CD4-positive, alpha-beta T cell treated with Interferon gamma for 1 hour (primary cell): ENCODE measurements around the gene FKBP7.
"Not testable (repeated sequence)": the region's sequence is repeated elsewhere in the genome, so short reads cannot be mapped to it uniquely, and the experiment has no call there.

Experiments
- DNase-seq: peaks from one replicate; pipeline ENCODE4 v3.0.0-alpha.2; 2020

FKBP7 gene

DNA sequence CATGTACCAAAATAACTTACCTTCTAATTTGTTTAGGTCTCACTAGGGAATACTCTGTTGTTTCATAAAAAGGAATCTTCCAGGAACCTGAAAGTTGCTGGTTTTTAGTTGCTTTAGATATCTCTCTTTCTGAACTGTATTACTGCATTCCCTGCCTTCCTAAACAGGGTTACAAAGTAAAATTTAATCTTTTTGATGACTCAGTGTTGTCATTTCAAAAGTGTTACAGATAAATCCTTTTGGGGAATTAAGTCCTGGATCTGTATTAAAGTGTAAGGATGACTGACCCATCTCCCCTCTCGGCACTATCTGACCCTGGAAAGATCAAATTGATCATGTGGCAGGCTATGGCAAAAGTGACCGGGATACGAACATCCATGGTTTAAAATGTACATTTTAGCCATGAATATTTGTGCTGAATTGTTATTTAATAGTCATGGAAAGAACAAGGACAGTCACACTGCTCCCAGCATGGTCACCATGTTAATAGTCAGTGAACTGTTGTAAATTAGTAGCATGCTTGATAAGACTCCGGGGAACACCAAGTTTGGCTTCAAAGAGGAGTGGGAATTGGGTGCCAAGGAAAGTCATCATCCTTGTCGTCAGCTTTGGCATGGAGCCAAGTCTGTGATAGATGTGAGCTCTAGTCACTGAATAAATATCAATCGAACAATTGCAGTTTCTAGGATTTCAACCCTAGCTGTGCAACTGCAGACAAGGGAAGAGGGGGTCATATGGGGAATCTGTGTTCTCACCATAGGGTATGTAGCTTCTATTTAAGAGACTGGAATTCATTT, 6.0 kb upstream of the FKBP7 start:
- no peak for DNase-seq

DNA sequence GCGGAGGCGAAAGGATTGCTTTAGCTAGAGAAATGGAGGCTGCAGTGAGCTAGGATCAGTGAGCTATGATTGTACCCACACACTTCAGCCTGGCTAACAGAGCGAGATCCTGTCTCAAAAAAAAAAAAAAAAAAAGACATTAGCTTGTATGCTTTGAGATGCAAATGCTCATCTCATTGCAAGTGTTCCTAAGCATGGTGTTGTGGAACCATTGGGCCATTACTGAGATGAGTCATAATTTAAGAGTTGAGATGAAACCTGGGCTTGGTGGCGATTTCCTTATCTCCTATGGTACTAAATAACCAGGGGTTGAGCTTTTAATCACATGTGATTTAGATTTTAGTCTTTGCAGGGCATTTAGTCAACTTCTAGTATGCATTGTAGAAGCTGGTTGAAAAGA, 4.0 kb upstream of the FKBP7 start:
- DNase-seq: no peak

DNA sequence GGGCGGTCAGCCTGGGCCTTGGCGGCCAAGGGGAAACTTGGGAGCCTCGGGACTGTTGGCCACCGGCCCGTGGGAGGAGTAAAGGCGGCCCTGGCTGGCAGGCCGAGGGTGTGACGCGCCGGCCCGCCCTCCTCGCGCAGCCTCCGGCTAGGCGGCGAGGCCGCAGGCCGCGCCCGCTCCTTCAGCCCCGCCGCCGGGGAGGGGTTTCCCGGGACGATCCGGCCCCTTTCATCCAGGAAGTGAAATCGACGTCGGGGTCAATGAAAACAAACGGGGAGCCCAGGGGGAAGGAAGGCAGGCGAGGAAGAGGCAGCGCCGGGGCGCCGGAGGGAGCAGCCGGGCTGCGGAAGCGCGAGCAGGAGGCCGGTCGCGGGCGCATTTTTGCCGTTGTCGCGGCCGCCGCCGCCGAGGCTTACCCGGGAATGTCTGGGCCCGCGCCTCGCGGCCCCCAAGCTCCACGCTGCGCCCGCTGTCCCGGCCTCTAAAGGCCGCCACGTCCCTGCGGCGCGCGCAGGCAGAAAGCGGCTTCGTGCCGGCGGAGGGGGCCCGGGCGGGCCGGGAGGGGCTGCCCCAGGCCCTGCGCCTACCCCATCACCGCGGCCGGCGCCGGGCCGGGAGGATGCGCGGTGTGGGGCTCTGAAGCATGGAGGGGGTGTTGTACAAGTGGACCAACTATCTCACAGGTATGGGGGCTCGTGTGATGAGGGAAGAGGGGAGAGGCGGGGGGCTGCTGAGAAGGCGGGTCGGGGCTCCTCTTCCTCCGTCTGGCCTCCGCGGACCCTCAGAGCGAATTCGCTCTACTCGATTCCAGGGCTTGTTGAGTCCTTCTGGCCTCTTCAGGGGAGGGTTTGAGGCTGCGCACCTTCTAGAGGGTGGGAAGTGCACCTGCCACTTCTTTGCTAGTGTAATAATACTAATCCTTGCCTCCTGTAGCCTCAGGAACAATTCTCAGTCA, 2.1 kb upstream of the FKBP7 start, which contains the start of gene PLEKHA3:
TSS of gene PLEKHA3 (plus strand) at position 231 of the 955 bp plus-strand sequence. CDS start at position 644, 413 bp downstream.
- peak; percentile 80 for DNase-seq

DNA sequence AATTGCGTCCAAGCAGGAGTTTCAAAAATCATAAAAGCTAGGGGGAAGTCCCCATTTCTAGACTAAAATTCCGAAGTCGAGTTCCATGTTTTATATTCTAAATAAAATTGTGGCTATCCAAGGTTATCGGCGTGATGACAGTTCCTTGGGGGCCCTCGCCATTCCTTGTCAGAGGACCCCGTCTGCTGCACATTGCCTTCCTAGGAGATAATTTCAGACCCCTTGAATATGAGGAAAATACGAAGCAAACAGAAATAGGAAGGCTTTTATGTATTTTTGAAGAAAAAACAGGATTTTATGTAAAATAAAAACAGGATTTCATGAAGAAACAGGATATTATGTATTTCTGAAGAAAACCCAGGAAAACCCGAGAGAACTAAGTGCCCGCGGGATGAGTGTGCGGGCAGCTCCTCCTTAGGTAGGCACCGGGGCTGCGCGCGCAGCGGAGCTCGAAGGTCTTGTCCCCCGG, 1.4 kb upstream of the FKBP7 start:
- DNase-seq: no peak

DNA sequence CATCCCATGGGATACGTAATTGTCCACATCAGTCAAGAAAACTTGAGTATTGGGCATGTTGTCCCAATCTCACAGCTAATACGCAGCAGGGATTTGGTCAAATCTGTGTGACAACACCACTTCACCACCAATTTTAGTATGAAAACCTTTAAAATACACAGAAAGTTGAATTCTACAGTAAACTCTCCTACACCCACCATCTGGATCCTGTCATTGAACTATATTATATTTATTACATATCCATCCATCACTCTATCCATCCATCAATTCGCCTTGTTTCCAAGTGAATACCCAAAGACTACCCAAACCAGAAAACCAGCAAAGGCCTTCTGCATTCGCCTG, 846 bp upstream of the FKBP7 start:
- DNase-seq: no peak

DNA sequence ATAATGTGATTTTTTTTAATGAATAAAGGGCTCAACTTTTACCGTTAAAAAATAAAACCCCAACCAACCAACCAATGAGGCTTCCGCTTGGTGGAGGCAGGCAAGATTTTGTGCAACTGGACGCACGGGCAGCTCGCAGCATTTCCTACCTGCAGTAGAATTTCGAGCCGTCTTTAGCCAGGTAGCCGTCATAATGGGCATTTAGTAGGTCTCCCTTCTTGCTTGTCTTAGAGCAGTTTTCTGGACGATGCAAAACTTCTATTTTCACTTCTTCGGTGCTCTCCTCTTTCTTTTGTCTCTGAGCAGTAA, 316 bp downstream of the FKBP7 start:
- DNase-seq: no peak

DNA sequence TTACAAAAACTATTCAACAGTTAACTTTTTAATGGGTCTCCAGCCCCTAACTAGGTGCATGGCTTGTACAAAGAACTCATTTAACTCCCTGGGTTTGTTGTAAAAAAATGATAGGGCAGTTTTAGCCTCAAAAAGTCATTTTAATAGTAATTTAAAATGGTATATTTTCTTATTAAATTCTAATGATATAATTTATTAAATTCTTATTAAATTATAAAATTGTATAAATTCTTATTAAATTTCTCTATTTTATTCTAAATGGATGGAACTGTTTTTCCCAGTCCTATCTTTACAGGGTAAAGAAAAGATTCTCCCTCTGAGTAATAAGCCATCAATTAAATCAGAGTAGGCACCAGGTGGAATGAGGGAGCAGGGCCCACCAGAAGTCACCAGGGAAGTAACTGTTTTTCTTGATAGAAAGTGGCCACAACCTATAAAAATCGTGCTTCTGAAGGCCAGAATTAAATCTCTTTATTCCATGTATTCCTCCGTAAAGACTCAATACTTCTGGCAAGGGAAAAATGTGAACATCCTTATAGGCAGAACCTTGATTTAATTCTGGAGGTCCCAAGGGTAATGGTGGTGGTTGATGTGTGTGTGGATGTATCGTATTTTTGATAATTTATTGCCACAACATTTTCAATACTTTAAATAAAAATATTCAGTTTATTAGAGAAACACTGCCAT, 814 bp downstream of the FKBP7 start:
- DNase-seq: no peak

DNA sequence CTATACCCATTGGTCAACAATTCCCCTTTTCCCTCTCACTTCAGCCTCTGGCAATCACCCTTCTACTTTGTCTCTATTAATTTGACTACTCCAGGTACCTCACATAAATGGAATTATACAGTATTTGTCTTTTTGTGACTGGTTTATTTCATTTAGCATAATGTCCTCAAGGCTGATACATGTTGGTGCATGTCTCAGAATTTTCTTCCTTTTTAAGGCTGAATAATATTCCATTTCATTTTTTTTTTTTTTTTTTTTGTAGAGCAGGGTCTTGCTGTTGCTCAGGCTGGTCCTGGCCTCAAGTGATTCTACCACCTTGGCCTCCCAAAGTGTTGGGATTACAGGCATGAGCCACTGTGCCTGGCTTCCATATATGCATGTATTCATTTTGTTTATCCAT, 1.9 kb downstream of the FKBP7 start:
- no peak for DNase-seq

DNA sequence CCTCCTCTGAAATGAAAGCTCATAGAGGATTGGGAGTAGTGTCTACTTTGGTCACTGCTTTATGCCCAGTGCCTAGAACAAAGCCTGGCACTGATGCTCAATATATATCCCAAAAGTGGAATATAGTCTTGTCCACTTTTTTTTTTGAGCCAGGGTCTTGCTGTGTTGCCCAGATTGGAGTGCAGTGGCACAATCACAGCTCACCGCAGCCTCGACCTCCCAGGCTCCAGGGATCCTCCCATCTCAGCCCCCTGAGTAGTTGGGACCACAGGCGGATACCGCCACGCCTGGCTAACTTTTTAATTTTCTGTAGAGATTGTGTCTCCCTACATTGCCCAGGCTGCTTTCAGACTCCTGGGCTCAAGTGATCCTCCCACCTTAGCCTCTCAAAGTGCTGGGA, 3.8 kb downstream of the FKBP7 start:
- DNase-seq: no peak

DNA sequence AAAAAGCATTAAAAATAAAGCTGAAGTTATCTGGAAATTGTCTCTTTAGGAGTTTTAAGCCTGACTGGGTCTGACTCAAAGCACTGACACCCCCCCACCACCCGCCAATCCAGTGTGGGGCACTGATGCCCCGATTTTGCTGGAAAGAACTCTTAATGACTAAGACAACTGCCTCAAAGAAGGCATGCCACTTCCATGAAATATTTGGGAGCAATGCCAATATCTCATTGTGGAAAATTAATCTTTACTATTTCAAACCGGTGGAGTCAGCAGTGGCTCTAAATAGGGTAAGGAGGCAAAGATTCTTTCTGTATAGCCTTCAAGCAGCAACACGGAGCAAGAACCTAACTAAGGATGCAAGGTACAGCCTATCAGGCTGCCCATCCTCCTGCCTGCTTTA, 4.5 kb downstream of the FKBP7 start:
- DNase-seq: no peak

DNA sequence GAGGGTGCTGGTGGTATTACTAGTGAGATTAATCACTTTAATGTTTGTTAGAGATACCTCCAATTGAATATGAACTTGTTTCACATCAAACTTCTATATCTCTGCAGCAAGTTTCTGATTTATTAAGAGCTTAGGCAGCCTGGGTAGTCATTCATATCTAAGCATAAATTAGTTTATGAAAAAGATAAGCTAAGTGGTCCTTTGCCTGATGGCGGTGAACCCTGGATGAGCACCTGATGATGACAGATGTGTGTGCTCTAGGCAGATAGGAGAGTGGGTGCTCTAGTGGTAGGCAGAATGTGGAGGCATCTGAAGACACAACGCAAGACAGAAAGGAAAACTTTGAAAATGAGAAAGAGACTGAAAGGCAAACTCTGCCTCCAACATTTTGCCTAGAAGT, 5.0 kb downstream of the FKBP7 start:
- no peak for DNase-seq

DNA sequence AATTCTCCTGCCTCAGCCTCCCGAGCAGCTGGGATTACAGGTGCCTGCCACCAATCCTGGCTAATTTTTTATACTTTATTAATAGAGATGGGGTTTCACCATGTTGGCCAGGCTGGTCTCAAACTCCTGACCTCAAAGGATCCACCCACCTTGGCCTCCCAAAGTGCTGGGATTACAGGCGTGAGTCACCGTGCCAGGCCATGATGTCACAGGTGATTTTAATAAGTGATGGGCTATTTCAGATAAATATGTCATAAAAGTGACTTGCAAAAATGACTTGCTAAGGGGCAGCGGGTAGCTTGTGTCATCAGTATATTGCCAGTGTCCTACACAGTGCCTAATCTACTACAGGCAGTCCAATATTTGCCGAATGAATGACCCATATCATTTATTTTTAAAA, 7.1 kb downstream of the FKBP7 start:
- not testable (repeated sequence) for DNase-seq

DNA sequence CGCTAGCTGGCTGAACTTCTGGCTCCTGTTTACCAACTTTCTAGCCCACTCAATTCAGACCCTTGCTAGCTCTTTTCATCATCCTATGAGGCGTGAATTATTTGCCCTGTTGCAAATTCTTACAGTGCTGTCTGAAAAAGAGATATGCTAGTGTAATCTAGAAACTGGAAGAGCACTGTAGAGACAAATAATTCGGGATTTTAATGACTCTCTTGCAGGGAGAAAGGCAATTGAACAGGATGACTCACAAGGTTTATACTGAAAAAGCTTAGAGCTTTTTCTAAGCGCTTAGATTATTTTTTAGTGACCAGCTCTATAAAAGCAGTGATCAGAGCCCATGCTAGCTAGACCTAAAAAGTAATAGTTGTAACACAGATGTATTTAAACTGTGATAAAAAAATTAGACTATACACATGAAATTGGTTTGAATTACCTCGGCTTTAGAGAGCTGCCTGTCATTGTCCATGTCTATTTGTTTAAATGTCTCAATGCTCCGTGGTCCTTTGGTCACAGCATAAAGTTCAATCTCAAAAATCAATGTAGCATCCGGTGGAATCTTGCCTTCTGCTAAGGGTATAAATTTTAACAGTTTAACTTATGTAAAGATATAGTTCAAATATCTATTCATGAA, 9.1 kb downstream of the FKBP7 start:
- no peak for DNase-seq

DNA sequence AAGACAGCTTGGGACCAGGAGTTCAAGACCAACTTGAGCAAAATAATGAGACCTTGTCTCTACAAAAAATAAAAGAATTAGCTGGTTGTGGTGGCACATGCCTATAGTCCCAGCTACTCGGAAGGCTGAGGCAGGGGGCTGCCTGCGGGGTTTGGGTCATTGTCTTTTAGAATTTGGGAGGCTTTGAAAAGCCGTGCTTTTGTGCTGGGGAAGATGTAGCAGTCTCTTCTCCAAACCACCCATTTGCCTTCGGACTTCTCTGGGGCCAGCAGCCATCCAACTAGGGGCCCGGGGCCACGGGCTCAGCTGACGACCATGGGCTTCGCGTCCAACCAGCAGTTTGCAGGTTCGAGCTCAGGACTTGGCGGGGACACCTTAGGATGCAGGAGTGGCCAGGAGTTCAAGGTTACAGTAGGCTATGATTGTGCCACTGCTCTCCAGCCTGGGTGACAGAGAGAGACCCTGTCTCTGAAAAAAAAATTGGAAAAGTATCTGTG, 21.0 kb downstream of the FKBP7 start:
- DNase-seq: no peak

DNA sequence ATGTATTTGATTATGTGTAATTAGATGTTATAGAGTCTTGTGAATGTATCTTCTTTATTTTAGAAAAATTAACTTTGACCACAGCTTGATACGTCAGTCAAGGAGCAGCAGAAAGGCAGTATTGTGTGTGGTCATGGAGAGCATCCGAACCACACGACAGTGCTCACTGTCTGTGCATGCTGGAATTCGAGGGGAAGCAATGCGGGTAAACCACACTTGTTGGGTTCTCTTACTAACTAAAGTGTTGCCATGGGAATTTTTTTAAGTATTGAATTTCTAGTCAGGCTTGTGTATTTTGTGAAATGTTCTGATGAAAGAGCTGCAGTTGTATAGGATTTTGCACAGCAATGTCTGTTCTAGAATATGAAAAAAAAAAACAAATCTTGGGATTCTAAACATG, 22.5 kb downstream of the FKBP7 start:
- no peak for DNase-seq

DNA sequence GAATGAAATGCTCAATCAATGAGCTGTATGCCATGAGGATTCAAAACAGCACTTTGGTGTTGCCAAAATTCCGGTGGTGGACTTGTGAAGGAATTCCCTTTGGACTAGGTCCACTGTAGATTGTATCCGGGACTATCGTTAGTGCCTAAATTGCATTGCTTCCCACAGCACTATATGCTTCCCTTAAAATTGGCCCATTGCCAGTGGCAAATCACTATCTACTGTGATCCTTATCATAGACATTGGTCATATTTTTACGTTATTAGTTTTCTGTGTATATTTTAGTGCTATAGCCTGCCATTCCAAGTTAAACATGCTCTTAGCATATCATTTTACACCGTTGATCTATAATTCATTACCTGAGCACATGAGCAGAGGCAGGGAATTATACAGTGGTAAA, 25.5 kb downstream of the FKBP7 start:
- no peak for DNase-seq

DNA sequence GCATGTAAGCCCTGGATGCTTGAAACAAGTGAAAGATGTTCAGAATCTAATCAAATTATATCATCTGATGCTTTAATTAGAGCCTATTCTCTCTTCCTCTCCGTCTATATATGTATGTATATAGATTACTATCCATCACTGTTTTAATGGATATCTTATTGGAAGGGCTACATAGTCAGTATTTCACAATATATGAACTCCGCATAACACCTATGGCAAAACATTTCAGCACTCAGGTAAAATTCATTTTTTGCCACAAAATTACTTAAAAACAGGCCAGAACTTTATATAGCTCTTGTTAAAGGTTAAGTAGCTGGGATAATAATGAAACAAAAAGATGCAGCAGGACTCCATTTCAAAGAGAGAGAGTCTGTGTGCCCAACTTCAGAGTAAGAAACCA, 26.1 kb downstream of the FKBP7 start:
- no peak for DNase-seq

DNA sequence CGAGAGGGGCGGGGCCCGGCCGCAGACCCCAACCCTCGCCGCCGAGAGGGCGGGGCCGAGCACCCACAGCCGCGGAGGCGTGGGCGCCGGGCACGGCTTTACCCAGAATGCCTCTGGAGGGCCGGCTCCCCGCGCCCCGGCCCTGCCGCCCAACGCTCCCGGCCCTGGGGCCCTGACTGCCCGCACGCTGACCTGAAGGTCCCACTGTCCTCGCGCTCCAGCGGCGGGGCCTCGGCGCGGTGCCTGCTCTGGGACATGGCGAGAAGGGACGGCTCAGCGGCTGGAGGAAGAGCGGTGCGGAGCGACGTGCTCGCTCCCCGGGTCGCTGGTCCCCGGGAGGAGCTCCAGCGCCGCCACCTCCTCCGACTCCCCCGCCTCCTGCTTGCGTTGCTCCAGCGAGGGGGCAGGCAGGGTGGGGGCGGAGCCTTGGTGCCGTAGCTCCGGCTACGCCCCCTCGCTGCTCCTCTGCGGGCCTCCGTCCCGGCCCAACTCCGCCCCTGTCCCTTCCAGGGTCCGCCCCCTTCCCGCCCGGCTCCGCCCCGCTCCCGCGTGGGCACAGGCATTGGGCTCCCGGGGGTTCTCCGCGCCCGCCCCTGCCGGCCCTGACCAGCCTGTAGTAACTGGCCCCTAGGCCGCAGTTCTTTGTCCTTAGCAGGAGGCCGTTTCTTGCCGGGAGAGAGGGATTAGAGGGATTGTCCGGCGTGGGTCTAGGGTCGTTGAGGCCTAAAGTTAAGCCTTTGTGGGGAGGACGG, 27.4 kb downstream of the FKBP7 start, which contains the start of the genes PJVK and PRKRA:
TSS of gene PJVK (plus strand) at position 605 of the 752 bp plus-strand sequence. CDS start 2,032 bp downstream, outside the sequence.
TSS of gene PRKRA (minus strand) at position 402 of the 752 bp plus-strand sequence. CDS start at position 257, 145 bp downstream.
- DNase-seq: peak; percentile 95

DNA sequence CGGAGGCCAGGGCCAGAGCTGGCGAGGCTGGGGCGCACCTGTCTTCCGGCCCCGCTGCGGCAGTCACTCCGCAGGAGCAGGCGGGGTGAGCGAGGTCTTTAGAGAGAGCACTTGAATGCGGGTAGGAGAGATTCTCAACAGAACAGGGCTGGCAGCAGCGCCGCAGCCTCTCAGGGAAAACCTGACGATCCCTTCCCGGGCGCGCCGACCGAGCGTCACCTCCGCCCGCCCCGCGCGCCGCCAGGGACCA, 28.0 kb downstream of the FKBP7 start:
- DNase-seq: peak; percentile 76

DNA sequence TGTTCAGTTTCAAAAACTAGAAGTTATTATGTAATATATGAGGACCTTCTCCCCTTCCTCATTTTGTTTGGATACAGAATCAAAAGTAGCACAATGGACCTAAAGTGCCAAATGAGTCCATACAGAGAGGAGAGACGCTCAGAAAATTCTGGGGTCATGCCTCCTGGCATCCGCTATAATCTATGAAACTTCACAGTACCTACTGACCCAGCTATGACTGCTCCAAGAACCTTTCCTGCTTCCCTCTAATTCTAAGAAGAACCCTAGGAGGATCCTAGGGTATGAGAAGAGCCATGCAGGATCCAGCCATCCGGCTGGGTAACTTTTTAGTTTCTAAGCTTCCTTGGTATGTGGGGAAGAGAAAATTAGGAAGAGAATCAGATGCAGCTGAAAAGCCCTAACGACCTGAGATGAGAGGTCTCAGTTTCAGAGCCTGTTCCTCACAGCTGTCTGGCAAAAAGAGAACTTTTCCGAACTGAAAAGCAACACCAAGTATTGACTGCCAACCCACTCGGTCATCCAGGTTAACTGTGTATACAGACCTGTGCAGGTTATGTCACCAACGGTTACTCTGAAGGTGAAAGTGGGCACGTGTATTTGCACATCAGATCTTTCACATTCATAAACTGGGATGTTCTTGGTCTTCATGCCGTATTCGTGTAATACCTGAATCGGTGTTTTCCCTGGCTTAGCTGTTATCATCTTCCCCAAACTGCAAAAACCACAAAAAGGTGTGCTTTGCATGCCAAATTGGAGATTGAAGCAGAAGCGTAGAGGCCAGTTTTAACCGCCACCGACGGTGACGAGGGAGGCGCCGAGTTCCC, 28.5 kb downstream of the FKBP7 start:
- no peak for DNase-seq
